DMS114 treated with DMSO at 0.1 percent for 48 hours (cell line): Measurements from ENCODE around the gene LPCAT1.
"Not testable (repeated sequence)": the region's sequence is repeated elsewhere in the genome, so short reads cannot be mapped to it uniquely, and the experiment has no call there.

Experiments
- DNase-seq: peaks from one replicate; lab custom pipeline; 2025; ENCODE audit not compliant: unreplicated experiment; lab: John Stamatoyannopoulos, UW

Gene LPCAT1

GRCh38 chr5:1510151-1510561 is 13.6 kb downstream of the LPCAT1 start:
- no peak for DNase-seq

GRCh38 chr5:1509346-1510085 is 14.2 kb downstream of the LPCAT1 start:
- no peak for DNase-seq

GRCh38 chr5:1508659-1509290 is 15.0 kb downstream of the LPCAT1 start:
- no peak for DNase-seq

- DNase-seq, result no peak
These were observed 15.7 kb downstream of the LPCAT1 start for GRCh38 chr5:1507961-1508658.

GRCh38 chr5:1507457-1507856 is 16.3 kb downstream of the LPCAT1 start:
- DNase-seq, result no peak

GRCh38 chr5:1507014-1507375 is 16.8 kb downstream of the LPCAT1 start:
- DNase-seq, result no peak

GRCh38 chr5:1506242-1507013 is 17.3 kb downstream of the LPCAT1 start:
- no peak for DNase-seq

- DNase-seq, result no peak
These were observed 18.1 kb downstream of the LPCAT1 start for GRCh38 chr5:1505506-1506241.

- DNase-seq, result not testable (repeated sequence)
These were observed 18.7 kb downstream of the LPCAT1 start for GRCh38 chr5:1505089-1505488.

GRCh38 chr5:1504617-1505016 is 19.1 kb downstream of the LPCAT1 start:
- no peak for DNase-seq

GRCh38 chr5:1504069-1504595 is 19.6 kb downstream of the LPCAT1 start:
- DNase-seq, result no peak

GRCh38 chr5:1503241-1504068 is 20.3 kb downstream of the LPCAT1 start:
- DNase-seq, result no peak

- no peak for DNase-seq
These were observed 21.0 kb downstream of the LPCAT1 start for GRCh38 chr5:1502737-1503120.

GRCh38 chr5:1502046-1502736 is 21.6 kb downstream of the LPCAT1 start:
- DNase-seq, result no peak

GRCh38 chr5:1501372-1502045 is 22.3 kb downstream of the LPCAT1 start:
- DNase-seq, result no peak

GRCh38 chr5:1500411-1501091 is 23.2 kb downstream of the LPCAT1 start:
- no peak for DNase-seq

GRCh38 chr5:1499851-1500250 is 23.9 kb downstream of the LPCAT1 start:
- DNase-seq, result no peak
